ENCODE measurements around the gene PKIG.
A peak's percentile ranks its signal among the peaks of the same experiment; 100 is the strongest.

The PKIG gene

GRCh38 chr20:44633872-44634600 is 51.7 kb downstream of the PKIG start:
- H3K36me3 ChIP-seq (ENCODE audit: control insufficient read depth, insufficient read depth, low read length): no peaks in the 10 kb centered on the region
- no peaks in the 10 kb centered on the region for H3K27me3 ChIP-seq (ENCODE audit: control insufficient read depth, insufficient read depth, low read length)
- no peaks in the 10 kb centered on the region for H3K9me3 ChIP-seq (ENCODE audit: control insufficient read depth, insufficient read depth, low read length)
- H3K9ac ChIP-seq (ENCODE audit: low read depth, low read length): no peak overlapping the region
- H3K4me3 ChIP-seq (ENCODE audit: low read depth, low read length): no peak overlapping the region
- no peaks in the 10 kb centered on the region for H3K4me1 ChIP-seq (ENCODE audit: control insufficient read depth, insufficient read depth, low read length)

- Histone ChIP-seq H3K27me3 (ENCODE audit: control insufficient read depth, insufficient read depth, low read length) (no peaks in the 10 kb centered on the region), H3K4me1 (ENCODE audit: control insufficient read depth, insufficient read depth, low read length) (no peaks in the 10 kb centered on the region), H3K36me3 (ENCODE audit: control insufficient read depth, insufficient read depth, low read length) (no peaks in the 10 kb centered on the region), H3K9me3 (ENCODE audit: control insufficient read depth, insufficient read depth, low read length) (no peaks in the 10 kb centered on the region), H3K4me3 (ENCODE audit: low read depth, low read length) (no peak overlapping the region), H3K9ac (ENCODE audit: low read depth, low read length) (no peak overlapping the region)
Measured at GRCh38 chr20:44635877-44636276, 53.5 kb downstream of the PKIG start.

- H3K27me3 ChIP-seq (ENCODE audit: control insufficient read depth, insufficient read depth, low read length): no peaks in the 10 kb centered on the region
- peaks cover under 1% of the 10 kb centered on the region for H3K4me1 ChIP-seq (ENCODE audit: control insufficient read depth, insufficient read depth, low read length)
- H3K9ac ChIP-seq (ENCODE audit: low read depth, low read length): no peak overlapping the region
- H3K4me3 ChIP-seq (ENCODE audit: low read depth, low read length): no peak overlapping the region
- H3K36me3 ChIP-seq (ENCODE audit: control insufficient read depth, insufficient read depth, low read length): no peaks in the 10 kb centered on the region
- no peaks in the 10 kb centered on the region for H3K9me3 ChIP-seq (ENCODE audit: control insufficient read depth, insufficient read depth, low read length)
Measured at GRCh38 chr20:44637042-44637441, 54.7 kb downstream of the PKIG start.

- Histone ChIP-seq H3K4me3 (ENCODE audit: low read depth, low read length) (no peak overlapping the region), H3K9me3 (ENCODE audit: control insufficient read depth, insufficient read depth, low read length) (no peaks in the 10 kb centered on the region), H3K9ac (ENCODE audit: low read depth, low read length) (no peak overlapping the region), H3K27me3 (ENCODE audit: control insufficient read depth, insufficient read depth, low read length) (no peaks in the 10 kb centered on the region), H3K4me1 (ENCODE audit: control insufficient read depth, insufficient read depth, low read length) (peaks cover 8% of the 10 kb centered on the region), H3K36me3 (ENCODE audit: control insufficient read depth, insufficient read depth, low read length) (no peaks in the 10 kb centered on the region)
Measured at GRCh38 chr20:44637522-44638372, 55.4 kb downstream of the PKIG start.

GRCh38 chr20:44640522-44640921 is 58.1 kb downstream of the PKIG start:
- H3K36me3 ChIP-seq (ENCODE audit: control insufficient read depth, insufficient read depth, low read length): no peaks in the 10 kb centered on the region
- no peaks in the 10 kb centered on the region for H3K9me3 ChIP-seq (ENCODE audit: control insufficient read depth, insufficient read depth, low read length)
- peaks cover 11% of the 10 kb centered on the region for H3K4me1 ChIP-seq (ENCODE audit: control insufficient read depth, insufficient read depth, low read length)

GRCh38 chr20:44641325-44641724 is 58.9 kb downstream of the PKIG start:
- Histone ChIP-seq H3K27me3 (ENCODE audit: control insufficient read depth, insufficient read depth, low read length) (no peaks in the 10 kb centered on the region), H3K4me1 (ENCODE audit: control insufficient read depth, insufficient read depth, low read length) (peaks cover 13% of the 10 kb centered on the region), H3K36me3 (ENCODE audit: control insufficient read depth, insufficient read depth, low read length) (no peaks in the 10 kb centered on the region), H3K9ac (ENCODE audit: low read depth, low read length) (no peak overlapping the region), H3K9me3 (ENCODE audit: control insufficient read depth, insufficient read depth, low read length) (no peaks in the 10 kb centered on the region), H3K4me3 (ENCODE audit: low read depth, low read length) (no peak overlapping the region)

More at GRCh38 chr20:44640522-44640921, 58.1 kb downstream of the PKIG start:
- H3K27me3 ChIP-seq (ENCODE audit: control insufficient read depth, insufficient read depth, low read length): no peaks in the 10 kb centered on the region
- H3K9ac ChIP-seq (ENCODE audit: low read depth, low read length): no peak overlapping the region
- H3K4me3 ChIP-seq (ENCODE audit: low read depth, low read length): no peak overlapping the region

- Histone ChIP-seq H3K36me3 (ENCODE audit: control insufficient read depth, insufficient read depth, low read length) (no peaks in the 10 kb centered on the region), H3K9me3 (ENCODE audit: control insufficient read depth, insufficient read depth, low read length) (no peaks in the 10 kb centered on the region), H3K4me1 (ENCODE audit: control insufficient read depth, insufficient read depth, low read length) (peaks cover 13% of the 10 kb centered on the region), H3K9ac (ENCODE audit: low read depth, low read length) (peak overlapping the region; percentile 60), H3K4me3 (ENCODE audit: low read depth, low read length) (no peak overlapping the region), H3K27me3 (ENCODE audit: control insufficient read depth, insufficient read depth, low read length) (no peaks in the 10 kb centered on the region)
Measured at GRCh38 chr20:44642203-44643153, 60.1 kb downstream of the PKIG start.

- Histone ChIP-seq H3K9ac (ENCODE audit: low read depth, low read length) (no peak overlapping the region), H3K27me3 (ENCODE audit: control insufficient read depth, insufficient read depth, low read length) (no peaks in the 10 kb centered on the region), H3K36me3 (ENCODE audit: control insufficient read depth, insufficient read depth, low read length) (no peaks in the 10 kb centered on the region), H3K9me3 (ENCODE audit: control insufficient read depth, insufficient read depth, low read length) (no peaks in the 10 kb centered on the region), H3K4me3 (ENCODE audit: low read depth, low read length) (no peak overlapping the region), H3K4me1 (ENCODE audit: control insufficient read depth, insufficient read depth, low read length) (peaks cover 13% of the 10 kb centered on the region)
Measured at GRCh38 chr20:44643154-44643519, 60.8 kb downstream of the PKIG start.

- H3K9me3 ChIP-seq (ENCODE audit: control insufficient read depth, insufficient read depth, low read length): no peaks in the 10 kb centered on the region
- no peak overlapping the region for H3K4me3 ChIP-seq (ENCODE audit: low read depth, low read length)
- no peaks in the 10 kb centered on the region for H3K36me3 ChIP-seq (ENCODE audit: control insufficient read depth, insufficient read depth, low read length)
- H3K4me1 ChIP-seq (ENCODE audit: control insufficient read depth, insufficient read depth, low read length): peaks cover 13% of the 10 kb centered on the region
- no peak overlapping the region for H3K9ac ChIP-seq (ENCODE audit: low read depth, low read length)
- H3K27me3 ChIP-seq (ENCODE audit: control insufficient read depth, insufficient read depth, low read length): no peaks in the 10 kb centered on the region
Measured at GRCh38 chr20:44643596-44644229, 61.3 kb downstream of the PKIG start.

- H3K4me3 ChIP-seq (ENCODE audit: low read depth, low read length): no peak overlapping the region
Measured at GRCh38 chr20:44644230-44644617, 61.8 kb downstream of the PKIG start.

GRCh38 chr20:44644667-44645131 is 62.3 kb downstream of the PKIG start:
- Histone ChIP-seq H3K9ac (ENCODE audit: low read depth, low read length) (no peak overlapping the region), H3K4me3 (ENCODE audit: low read depth, low read length) (no peak overlapping the region), H3K4me1 (ENCODE audit: control insufficient read depth, insufficient read depth, low read length) (peaks cover 13% of the 10 kb centered on the region), H3K36me3 (ENCODE audit: control insufficient read depth, insufficient read depth, low read length) (no peaks in the 10 kb centered on the region), H3K9me3 (ENCODE audit: control insufficient read depth, insufficient read depth, low read length) (no peaks in the 10 kb centered on the region), H3K27me3 (ENCODE audit: control insufficient read depth, insufficient read depth, low read length) (no peaks in the 10 kb centered on the region)

More at GRCh38 chr20:44644230-44644617, 61.8 kb downstream of the PKIG start:
- Histone ChIP-seq H3K36me3 (ENCODE audit: control insufficient read depth, insufficient read depth, low read length) (no peaks in the 10 kb centered on the region), H3K27me3 (ENCODE audit: control insufficient read depth, insufficient read depth, low read length) (no peaks in the 10 kb centered on the region), H3K9ac (ENCODE audit: low read depth, low read length) (no peak overlapping the region), H3K9me3 (ENCODE audit: control insufficient read depth, insufficient read depth, low read length) (no peaks in the 10 kb centered on the region), H3K4me1 (ENCODE audit: control insufficient read depth, insufficient read depth, low read length) (peaks cover 13% of the 10 kb centered on the region)
